Large intestine (tissue), 12 donors: ENCODE data around the gene AMIGO2. TPM values are rescaled to one million over a fixed set of nuclear protein-coding genes. Genes with fewer than 3 reads are reported as not detected.
A peak's percentile ranks its signal among the peaks of the same experiment; 100 is the strongest.
"Not testable (repeated sequence)": the region's sequence is repeated elsewhere in the genome, so short reads cannot be mapped to it uniquely, and the experiment has no call there.

Experiments
- DNase-seq, 2 donors: peaks; one replicate each; pipeline versions ENCODE4 v3.0.0 to v3.0.0-alpha.2; 2013
- H3K27ac ChIP-seq: one replicate; pipeline ENCODE4 v1.5.1; 2013; ENCODE audit warnings: low read length
- H3K27me3 ChIP-seq: 2 replicates; pipeline ENCODE4 v1.6.1; 2013; ENCODE audit warnings: low read length; ENCODE audit not compliant: control insufficient read depth, insufficient read depth
- H3K36me3 ChIP-seq: 2 replicates; pipeline ENCODE4 v1.6.1; 2013; ENCODE audit warnings: low read length; ENCODE audit not compliant: control insufficient read depth, insufficient read depth
- H3K4me1 ChIP-seq: one replicate; pipeline ENCODE4 v1.6.1; 2013; ENCODE audit warnings: low read length; ENCODE audit not compliant: control insufficient read depth, insufficient read depth
- H3K4me3 ChIP-seq: one replicate; pipeline ENCODE4 v1.5.1; 2013; ENCODE audit warnings: low read length
- H3K9me3 ChIP-seq: one replicate; pipeline ENCODE4 v1.6.1; 2013; ENCODE audit warnings: mild to moderate bottlenecking, low read depth, low read length, moderate library complexity; ENCODE audit not compliant: control insufficient read depth
- WGBS: methylation state at CpG from one replicate; pipeline ENCODE4 v1.1.5; 2013; ENCODE audit warnings: low lambda C conversion rate; ENCODE audit not compliant: insufficient coverage; 5-methylcytosine and 5-hydroxymethylcytosine counted together
- long read RNA-seq, 11 donors: transcript quantifications; one replicate each; lab custom pipeline, GENCODE V29; 2026
- polyA plus RNA-seq: library from polyadenylated mRNA; unstranded; fragments of 120-200 nt; gene quantifications from one replicate; pipeline ENCODE4 v1.2.1, GENCODE V29; 2013

AMIGO2 gene
- polyA plus RNA-seq, result 19.6 TPM
- long read RNA-seq, donor 1, transcript AMIGO2-201 (2 exons, 3,763 nt), result major isoform, 5 of 9 reads
- long read RNA-seq, donor 1, partial matches to known transcripts, result 0 of 9 reads
- long read RNA-seq, donor 1, other reads (novel, unspliced or antisense), result 0 of 9 reads
- long read RNA-seq, donor 2, partial matches to known transcripts, result 7 of 13 reads
- long read RNA-seq, donor 2, other reads (novel, unspliced or antisense), result 0 of 13 reads
- long read RNA-seq, donor 3, result 0 reads
- long read RNA-seq, donor 4, partial matches to known transcripts, result 0 of 1 reads
- long read RNA-seq, donor 4, other reads (novel, unspliced or antisense), result 0 of 1 reads
- long read RNA-seq, donor 5, partial matches to known transcripts, result 0 of 5 reads
- long read RNA-seq, donor 5, other reads (novel, unspliced or antisense), result 0 of 5 reads
- long read RNA-seq, donor 6, transcript AMIGO2-201 (2 exons, 3,763 nt), result major isoform, 5 of 5 reads
- long read RNA-seq, donor 6, partial matches to known transcripts, result 0 of 5 reads
- long read RNA-seq, donor 6, other reads (novel, unspliced or antisense), result 0 of 5 reads
- long read RNA-seq, donor 7, transcript AMIGO2-201 (2 exons, 3,763 nt), result major isoform, 5 of 5 reads
- long read RNA-seq, donor 7, partial matches to known transcripts, result 0 of 5 reads
- long read RNA-seq, donor 7, other reads (novel, unspliced or antisense), result 0 of 5 reads
- long read RNA-seq, donor 8, transcript AMIGO2-201 (2 exons, 3,763 nt), result major isoform, 7 of 14 reads
- long read RNA-seq, donor 8, partial matches to known transcripts, result 6 of 14 reads
- long read RNA-seq, donor 8, other reads (novel, unspliced or antisense), result 0 of 14 reads
- long read RNA-seq, donor 9, partial matches to known transcripts, result 0 of 1 reads
- long read RNA-seq, donor 9, other reads (novel, unspliced or antisense), result 0 of 1 reads
- long read RNA-seq, donor 10, transcript AMIGO2-201 (2 exons, 3,763 nt), result major isoform, 8 of 10 reads
- long read RNA-seq, donor 10, partial matches to known transcripts, result 0 of 10 reads
- long read RNA-seq, donor 10, other reads (novel, unspliced or antisense), result 0 of 10 reads
- long read RNA-seq, donor 11, transcript AMIGO2-201 (2 exons, 3,763 nt), result major isoform, 9 of 9 reads
- long read RNA-seq, donor 11, partial matches to known transcripts, result 0 of 9 reads
- long read RNA-seq, donor 11, other reads (novel, unspliced or antisense), result 0 of 9 reads

DNA sequence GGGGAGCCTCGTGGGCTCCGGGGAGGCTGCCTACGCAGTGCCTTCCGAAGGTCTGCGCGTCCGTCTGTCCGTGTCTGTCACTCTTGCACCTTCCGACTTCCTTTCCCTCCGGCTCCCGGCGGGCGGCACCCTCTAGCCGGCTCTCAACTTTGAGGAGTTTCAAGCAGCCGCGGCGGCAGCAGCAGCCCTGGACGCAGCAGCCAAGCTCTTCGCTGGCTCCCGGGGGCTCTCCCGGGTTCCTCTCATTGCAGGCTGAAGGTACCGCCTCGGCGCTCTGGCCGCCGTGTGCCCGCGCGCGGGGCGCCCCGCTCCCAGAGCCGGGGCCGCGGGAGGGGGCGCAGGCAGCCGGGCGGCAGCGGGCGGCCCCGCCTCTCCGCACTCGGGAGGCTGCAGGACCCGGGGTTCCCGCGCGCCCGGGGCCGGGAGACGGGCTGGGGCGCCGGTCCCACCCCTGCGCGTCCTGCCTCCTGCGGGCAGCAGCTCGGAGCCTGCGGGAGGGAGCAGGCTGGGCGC, at the start of gene AMIGO2, which contains the start of gene PCED1B:
TSS of gene AMIGO2 (minus strand) at position 492 of the 513 bp plus-strand sequence. CDS start 957 bp downstream, outside the sequence.
TSS of gene PCED1B (plus strand) at position 154 of the 513 bp plus-strand sequence. CDS start 155,443 bp downstream, outside the sequence.
- H3K9me3 ChIP-seq, result no peaks in the 10 kb centered on the region
- no peaks in the 10 kb centered on the region for H3K27me3 ChIP-seq
- peaks cover 4% of the 10 kb centered on the region for H3K36me3 ChIP-seq
- peak within 1 kb of the TSS; percentile 78 for H3K4me3 ChIP-seq
- peak; percentile 60 to 86 for DNase-seq
- H3K27ac ChIP-seq, result peak within 1 kb of the TSS; percentile 85
- no CpG with 5 or more reads among the region's 58 CpGs for WGBS
- H3K4me1 ChIP-seq, result peaks cover 15% of the 10 kb centered on the region

DNA sequence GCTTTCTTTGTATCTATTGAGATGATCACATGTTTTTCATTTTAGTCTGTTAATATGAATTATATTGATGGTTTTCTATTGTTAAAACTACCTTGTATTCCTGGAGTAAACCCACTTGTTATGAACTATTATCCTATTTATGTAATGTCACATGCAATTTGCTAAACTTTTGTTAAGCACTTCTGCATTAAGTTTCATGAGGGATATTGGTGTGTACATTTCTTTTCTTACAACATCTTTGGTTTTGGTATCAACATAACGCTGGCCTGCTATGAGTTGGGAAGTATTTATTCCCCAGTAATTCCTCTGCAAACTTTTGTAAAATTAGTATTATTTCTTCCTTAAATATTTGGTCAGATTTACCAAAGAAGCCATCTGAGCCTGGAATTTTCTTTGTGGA, 46.5 kb upstream of the AMIGO2 start:
- no peak for DNase-seq
- Histone ChIP-seq H3K36me3 (no peaks in the 10 kb centered on the region), H3K9me3 (no peaks in the 10 kb centered on the region), H3K27me3 (no peaks in the 10 kb centered on the region), H3K4me3 (no peak overlapping the region), H3K27ac (no peak overlapping the region), H3K4me1 (no peaks in the 10 kb centered on the region)
- WGBS, result no CpG with 5 or more reads among the region's 1 CpG

- Histone ChIP-seq H3K27ac (no peak overlapping the region), H3K36me3 (no peaks in the 10 kb centered on the region), H3K4me3 (no peak overlapping the region), H3K9me3 (no peaks in the 10 kb centered on the region), H3K4me1 (no peaks in the 10 kb centered on the region), H3K27me3 (no peaks in the 10 kb centered on the region)
- no peak for DNase-seq
- WGBS, result 43% methylated on average over 1 of the region's 1 CpG
These were observed 44.7 kb upstream of the AMIGO2 start for GRCh38 chr12:47124451-47124850.

- no peaks in the 10 kb centered on the region for H3K36me3 ChIP-seq
These were observed 44.0 kb upstream of the AMIGO2 start for GRCh38 chr12:47123730-47124129.

DNA sequence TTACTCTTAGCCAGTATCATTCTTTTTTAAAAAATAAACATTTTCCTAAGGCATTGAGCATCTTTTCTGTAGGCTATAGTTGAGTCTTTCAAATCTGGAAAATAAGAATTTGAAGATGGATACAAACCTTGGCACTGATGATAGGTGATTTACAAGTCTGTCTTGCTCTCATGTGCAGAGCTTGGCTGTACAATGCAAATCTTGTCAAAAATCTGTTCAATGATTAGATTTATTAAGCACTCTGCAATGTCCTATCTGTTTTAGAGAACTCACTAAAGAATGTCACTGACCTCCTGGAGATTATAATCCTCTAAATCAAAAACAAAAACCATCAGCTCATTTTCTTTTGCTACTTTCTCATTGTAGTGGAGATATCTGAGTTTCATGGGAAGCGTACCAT, 42.8 kb upstream of the AMIGO2 start:
- H3K9me3 ChIP-seq, result no peaks in the 10 kb centered on the region
- DNase-seq, result no peak
- H3K27me3 ChIP-seq, result no peaks in the 10 kb centered on the region
- no peaks in the 10 kb centered on the region for H3K4me1 ChIP-seq
- 100% methylated on average over 1 of the region's 1 CpG for WGBS
- no peak overlapping the region for H3K27ac ChIP-seq
- H3K36me3 ChIP-seq, result no peaks in the 10 kb centered on the region
- H3K4me3 ChIP-seq, result no peak overlapping the region

More at GRCh38 chr12:47123730-47124129, 44.0 kb upstream of the AMIGO2 start:
- no peak for DNase-seq
- no peaks in the 10 kb centered on the region for H3K4me1 ChIP-seq
- 83% methylated on average over 1 of the region's 1 CpG for WGBS
- no peak overlapping the region for H3K4me3 ChIP-seq
- no peak overlapping the region for H3K27ac ChIP-seq
- no peaks in the 10 kb centered on the region for H3K27me3 ChIP-seq
- H3K9me3 ChIP-seq, result no peaks in the 10 kb centered on the region

- H3K27ac ChIP-seq, result no peak overlapping the region
- DNase-seq, result no peak
- H3K27me3 ChIP-seq, result no peaks in the 10 kb centered on the region
- H3K4me1 ChIP-seq, result no peaks in the 10 kb centered on the region
- WGBS, result no CpG with 5 or more reads among the region's 5 CpGs
- no peaks in the 10 kb centered on the region for H3K36me3 ChIP-seq
- no peak overlapping the region for H3K4me3 ChIP-seq
- H3K9me3 ChIP-seq, result no peaks in the 10 kb centered on the region
These were observed 41.4 kb upstream of the AMIGO2 start for GRCh38 chr12:47121146-47121545.

GRCh38 chr12:47120736-47121135, 41.0 kb upstream of the AMIGO2 start:
- WGBS, result 96% methylated on average over 3 of the region's 3 CpGs
- no peaks in the 10 kb centered on the region for H3K36me3 ChIP-seq
- H3K27me3 ChIP-seq, result no peaks in the 10 kb centered on the region
- H3K9me3 ChIP-seq, result no peaks in the 10 kb centered on the region
- no peak for DNase-seq
- H3K27ac ChIP-seq, result no peak overlapping the region
- no peak overlapping the region for H3K4me3 ChIP-seq
- H3K4me1 ChIP-seq, result no peaks in the 10 kb centered on the region

- not testable (repeated sequence) for H3K27me3 ChIP-seq, H3K27ac ChIP-seq, H3K4me1 ChIP-seq, H3K4me3 ChIP-seq, H3K9me3 ChIP-seq, H3K36me3 ChIP-seq, DNase-seq
- no CpG with 5 or more reads among the region's 3 CpGs for WGBS
These were observed 37.5 kb upstream of the AMIGO2 start for GRCh38 chr12:47117305-47117704.

- H3K4me3 ChIP-seq, result no peak overlapping the region
- H3K36me3 ChIP-seq, result no peaks in the 10 kb centered on the region
- WGBS, result 100% methylated on average over 1 of the region's 5 CpGs
- H3K27ac ChIP-seq, result no peak overlapping the region
- H3K4me1 ChIP-seq, result no peaks in the 10 kb centered on the region
- H3K27me3 ChIP-seq, result no peaks in the 10 kb centered on the region
- DNase-seq, result no peak
- H3K9me3 ChIP-seq, result no peaks in the 10 kb centered on the region
These were observed 34.7 kb upstream of the AMIGO2 start for GRCh38 chr12:47114481-47114892.

- Histone ChIP-seq H3K27me3 (no peaks in the 10 kb centered on the region), H3K4me3 (no peak overlapping the region), H3K4me1 (no peaks in the 10 kb centered on the region), H3K36me3 (no peaks in the 10 kb centered on the region), H3K9me3 (no peaks in the 10 kb centered on the region), H3K27ac (no peak overlapping the region)
- no peak for DNase-seq
- 100% methylated on average over 1 of the region's 2 CpGs for WGBS
These were observed 32.9 kb upstream of the AMIGO2 start for GRCh38 chr12:47112679-47113078.
